ENCODE results near the gene RIN3.

The RIN3 gene

DNA sequence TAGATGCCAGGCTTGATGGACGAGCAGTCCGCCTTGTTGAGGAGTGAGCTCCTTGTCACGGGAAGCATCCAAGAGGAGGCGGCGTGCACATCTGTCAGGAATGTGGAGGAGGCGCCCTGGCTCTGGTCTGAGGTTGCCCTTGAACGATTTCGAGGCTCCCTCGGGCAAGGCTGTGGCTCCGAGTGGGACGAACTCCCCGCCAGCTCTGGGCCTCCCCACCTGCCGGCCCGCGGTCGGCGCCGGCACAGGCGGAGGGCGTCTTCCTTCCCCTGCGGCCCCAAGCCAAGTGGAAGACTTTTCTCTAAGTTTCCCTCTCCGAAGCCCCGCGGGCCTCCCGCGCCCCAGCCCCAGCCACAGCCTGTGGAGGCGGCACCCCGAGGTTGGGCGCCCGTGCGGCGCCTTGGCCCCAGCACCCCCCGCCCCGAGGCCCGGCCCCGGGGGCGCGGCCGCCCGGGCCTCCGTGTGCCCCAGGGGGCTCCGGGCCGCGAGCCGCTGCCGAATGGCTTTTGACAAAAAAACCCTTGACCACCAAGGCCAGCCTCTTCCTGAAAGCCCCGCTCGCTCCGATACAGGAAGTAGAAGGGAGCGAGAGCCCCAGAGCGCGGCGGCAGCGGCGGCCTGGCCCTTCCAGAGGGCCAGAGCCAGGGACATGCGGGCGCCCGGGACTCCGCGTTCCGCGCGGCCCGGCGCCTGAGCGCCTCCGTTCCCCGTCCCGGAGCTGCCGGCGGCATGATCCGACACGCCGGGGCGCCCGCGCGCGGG is at the start of gene RIN3:
Gene RIN3, plus strand, starts transcription at position 578 of the 762 bp plus-strand sequence. Its CDS starts 152 bp downstream, at position 730.
- no peak for DNase-seq (ENCODE audit: low spot score)

- no peak for DNase-seq (ENCODE audit: low spot score)
Measured at GRCh38 chr14:92464156-92464555, 49.4 kb upstream of the RIN3 start.

- DNase-seq (ENCODE audit: low spot score): no peak
Measured at GRCh38 chr14:92464716-92465115, 48.9 kb upstream of the RIN3 start.

DNA sequence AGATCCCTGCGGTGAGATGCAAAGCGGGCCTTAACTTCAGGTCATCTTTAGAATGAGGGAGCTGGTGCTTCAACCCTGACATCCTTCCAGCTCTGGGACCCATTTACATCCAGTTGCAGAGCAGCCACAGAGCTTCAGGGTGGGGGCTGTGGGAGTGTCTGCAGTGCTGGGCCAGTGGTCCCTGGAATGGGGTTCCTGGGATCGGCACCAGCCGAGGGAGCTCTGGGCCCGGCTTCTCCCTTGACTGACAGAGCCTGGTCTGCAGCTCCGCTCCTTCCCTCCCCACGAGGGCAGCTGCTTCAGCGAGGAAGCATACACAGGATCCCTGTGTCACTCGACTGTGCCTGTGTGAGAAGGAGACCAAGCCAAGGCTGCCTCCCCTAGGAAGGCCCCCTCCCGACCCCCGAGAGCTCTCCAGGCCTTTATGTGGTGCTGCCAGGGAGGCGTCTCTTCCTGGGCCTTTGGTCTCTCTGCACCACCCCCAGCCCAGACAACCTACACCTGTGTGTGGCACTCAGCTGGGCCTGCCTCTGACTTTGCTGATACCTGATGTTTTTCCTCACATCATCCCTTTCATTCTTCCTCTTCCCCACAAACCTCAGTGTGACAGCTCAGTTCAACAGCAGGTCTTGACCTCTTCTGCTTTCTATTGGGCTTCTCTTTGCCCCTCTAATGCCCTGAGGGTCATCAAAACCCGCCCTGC is 48.1 kb upstream of the RIN3 start:
- no peak for DNase-seq (ENCODE audit: low spot score)

GRCh38 chr14:92466059-92466458 is 47.5 kb upstream of the RIN3 start:
- DNase-seq (ENCODE audit: low spot score): no peak

- no peak for DNase-seq (ENCODE audit: low spot score)
Measured at GRCh38 chr14:92469515-92469914, 44.1 kb upstream of the RIN3 start.

- DNase-seq (ENCODE audit: low spot score): no peak
Measured at GRCh38 chr14:92470215-92470614, 43.4 kb upstream of the RIN3 start.

DNA sequence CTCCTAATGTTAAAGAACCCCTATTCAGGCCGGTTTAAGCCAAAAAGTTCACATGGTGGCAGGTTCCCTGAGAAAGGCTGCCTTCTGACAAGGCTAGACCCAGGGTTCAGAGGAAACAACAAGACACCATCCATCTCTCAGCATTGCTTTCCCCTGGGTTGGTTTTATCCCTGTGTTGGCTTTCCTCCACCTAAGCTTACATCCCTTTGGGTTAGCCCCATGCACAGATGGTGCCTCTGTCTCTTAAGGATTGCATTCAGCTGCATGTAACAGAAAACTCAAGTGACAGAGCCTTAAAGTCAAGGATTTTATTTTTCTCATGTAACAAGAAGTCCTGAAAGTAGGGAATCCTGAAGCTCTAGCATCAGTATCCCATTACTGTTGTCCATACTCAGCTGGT is 42.8 kb upstream of the RIN3 start:
- DNase-seq (ENCODE audit: low spot score): no peak

DNA sequence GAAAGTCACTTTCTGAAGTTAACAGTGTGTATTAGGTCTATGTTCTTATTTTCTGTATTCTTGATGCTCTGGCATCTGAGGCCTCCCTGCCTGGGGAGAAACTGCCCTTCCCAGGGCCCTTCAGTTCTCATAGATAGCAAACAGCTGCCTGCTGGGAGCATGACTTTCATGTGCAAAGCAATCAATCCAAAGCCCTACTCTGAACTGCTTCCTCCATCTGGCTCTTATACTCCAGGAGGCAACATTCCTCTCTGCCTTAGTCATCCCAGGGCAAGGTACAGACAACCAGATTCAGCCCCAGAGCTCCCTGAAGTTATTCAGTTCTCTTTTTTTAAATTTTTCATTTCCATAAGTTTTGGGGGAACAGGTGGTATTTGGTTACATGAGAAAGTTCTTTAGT is 41.7 kb upstream of the RIN3 start:
- no peak for DNase-seq (ENCODE audit: low spot score)

GRCh38 chr14:92472860-92473259 is 40.7 kb upstream of the RIN3 start:
- no peak for DNase-seq (ENCODE audit: low spot score)

DNA sequence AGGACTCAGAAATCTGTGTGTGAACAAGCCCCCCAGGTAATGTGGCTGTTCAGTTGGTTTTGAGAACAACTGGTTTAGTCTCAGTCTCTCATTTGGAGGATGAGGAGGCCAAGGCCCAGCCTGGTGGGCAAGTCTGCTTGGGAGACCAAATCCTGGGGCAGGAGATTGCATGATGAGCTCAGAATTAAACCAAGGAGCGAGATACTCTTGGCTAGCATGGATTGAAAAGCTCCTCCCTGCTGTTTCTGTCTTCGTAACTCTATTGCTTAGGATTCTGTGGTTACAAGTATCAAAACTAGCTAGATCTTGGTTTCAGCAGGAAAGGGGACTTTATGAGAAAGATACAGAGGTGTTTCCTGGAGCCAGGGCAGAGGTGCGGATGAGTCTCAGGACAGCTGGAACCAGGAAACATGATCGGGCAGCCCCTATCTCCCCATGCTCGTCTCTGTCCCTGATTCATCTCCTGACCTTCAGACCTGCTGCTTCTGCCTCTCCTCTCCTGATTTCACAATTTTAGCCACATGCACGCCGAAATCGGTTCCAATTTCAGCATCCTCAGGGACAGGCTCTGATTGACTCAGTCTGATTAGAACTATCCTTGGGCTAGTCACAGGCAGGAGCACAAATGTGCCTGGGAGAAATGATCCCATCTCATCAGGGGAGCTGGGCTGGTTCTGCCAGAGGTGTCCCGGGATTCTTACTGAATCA is 40.2 kb upstream of the RIN3 start:
- no peak for DNase-seq (ENCODE audit: low spot score)

GRCh38 chr14:92473969-92474535 is 39.5 kb upstream of the RIN3 start:
- DNase-seq (ENCODE audit: low spot score): no peak

DNA sequence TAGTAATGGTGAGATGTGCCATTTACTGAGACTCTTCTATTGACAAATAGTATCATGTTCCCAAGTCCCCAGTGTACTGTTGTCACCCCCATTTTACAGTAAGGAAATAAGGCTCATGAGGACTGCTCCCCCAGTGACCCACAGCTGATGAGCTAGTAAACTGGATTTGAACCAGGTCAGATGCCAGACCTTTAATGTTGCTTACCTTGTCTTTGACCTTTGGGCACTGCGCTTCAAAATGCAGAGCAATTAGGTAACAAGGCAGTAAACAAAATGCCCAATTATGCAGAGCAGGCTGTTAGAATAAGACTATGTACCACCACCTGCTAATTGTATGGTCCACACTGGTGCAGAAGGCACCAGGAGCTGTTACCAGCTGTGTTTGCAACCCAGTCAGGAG is 38.5 kb upstream of the RIN3 start:
- no peak for DNase-seq (ENCODE audit: low spot score)

GRCh38 chr14:92475451-92476187 is 38.0 kb upstream of the RIN3 start:
- no peak for DNase-seq (ENCODE audit: low spot score)

GRCh38 chr14:92480856-92481255 is 32.7 kb upstream of the RIN3 start:
- DNase-seq (ENCODE audit: low spot score): no peak

DNA sequence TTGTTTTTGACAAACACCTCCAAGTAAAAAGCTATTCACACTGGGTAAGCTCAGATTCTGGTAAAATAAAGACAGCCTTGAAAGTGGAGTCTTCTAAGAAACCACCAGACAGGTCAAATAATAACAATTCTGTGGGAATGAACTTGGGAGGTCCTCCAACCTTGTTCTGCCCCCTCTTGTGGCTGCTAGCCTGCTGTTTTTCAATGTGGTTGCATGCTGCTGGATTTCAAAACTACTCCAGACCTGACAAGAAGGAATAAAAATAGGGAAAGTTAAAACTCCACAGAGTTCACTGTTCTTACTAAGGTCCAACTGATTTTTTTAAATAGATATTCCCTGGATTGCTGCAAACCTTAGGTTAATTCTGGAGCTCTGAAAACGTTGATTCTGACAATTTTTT is 32.2 kb upstream of the RIN3 start:
- DNase-seq (ENCODE audit: low spot score): no peak

DNA sequence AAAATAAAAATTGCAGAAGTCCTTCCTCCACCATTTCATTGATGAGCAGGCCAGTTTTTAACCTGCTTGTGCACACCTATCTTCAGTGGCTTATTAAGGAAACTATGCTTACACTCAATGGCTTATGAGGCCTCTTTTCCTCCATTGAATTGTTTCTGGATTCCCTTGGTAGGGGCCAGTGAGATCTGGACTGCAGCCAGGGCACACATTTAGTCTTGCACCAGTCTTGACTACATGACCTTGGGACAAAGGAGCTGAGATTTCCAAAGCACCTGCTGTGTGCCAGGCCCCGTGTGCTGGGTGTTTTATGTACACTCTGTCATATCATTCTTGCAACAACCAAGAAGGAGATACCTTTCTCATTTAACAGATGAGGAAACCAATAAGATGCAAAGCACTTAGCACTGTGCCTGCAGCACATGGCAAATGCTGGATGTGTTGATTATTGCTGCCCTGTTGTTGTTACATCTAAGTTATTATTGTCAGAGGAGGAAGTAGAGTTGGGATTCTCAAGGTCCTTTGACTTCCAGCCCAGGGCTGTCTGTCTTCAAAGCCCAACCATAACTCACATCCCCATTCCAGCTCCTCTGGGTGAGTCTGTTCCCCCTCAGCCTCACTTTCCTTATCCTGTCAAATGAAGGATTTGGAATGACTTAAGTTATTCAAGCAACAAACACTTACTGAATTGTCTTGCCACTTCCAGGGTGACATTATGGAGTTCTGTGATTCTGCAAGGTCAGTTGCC is 31.6 kb upstream of the RIN3 start:
- DNase-seq (ENCODE audit: low spot score): no peak

DNA sequence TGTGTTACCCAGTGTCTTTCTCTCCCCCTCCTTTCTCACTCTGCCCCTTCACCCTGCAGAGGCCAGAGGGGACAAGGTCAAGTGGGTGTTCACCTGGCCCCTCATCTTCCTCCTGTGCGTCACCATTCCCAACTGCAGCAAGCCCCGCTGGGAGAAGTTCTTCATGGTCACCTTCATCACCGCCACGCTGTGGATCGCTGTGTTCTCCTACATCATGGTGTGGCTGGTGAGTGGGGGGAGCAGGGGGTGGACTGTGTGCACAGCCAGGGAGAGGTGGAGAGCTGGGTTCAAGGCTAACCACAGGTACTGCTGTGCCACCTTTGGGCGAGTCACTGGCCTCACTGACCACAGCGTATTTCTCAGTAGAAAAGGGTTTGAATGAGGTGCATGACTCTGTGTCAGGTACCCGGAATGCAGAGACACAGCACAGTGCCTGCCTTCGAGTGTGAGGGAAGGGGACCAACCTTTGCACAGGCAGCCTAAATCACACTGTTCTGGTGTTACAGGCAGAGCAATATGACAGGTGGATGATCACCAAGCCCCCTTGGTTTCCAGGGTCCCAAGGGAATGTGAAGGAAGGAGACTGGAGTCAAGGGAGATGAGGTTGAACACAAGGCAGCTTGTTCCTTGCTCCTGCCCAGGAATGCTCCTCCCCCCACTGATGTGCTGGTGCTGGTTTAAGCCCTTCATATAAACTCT is 30.8 kb upstream of the RIN3 start:
- DNase-seq (ENCODE audit: low spot score): no peak

- DNase-seq (ENCODE audit: low spot score): no peak
Measured at GRCh38 chr14:92484132-92484823, 29.3 kb upstream of the RIN3 start.

GRCh38 chr14:92486881-92487280 is 26.7 kb upstream of the RIN3 start:
- no peak for DNase-seq (ENCODE audit: low spot score)
